SK-N-MC (cell line): ENCODE data around the gene KLK4.
A peak's percentile ranks its signal among the peaks of the same experiment; 100 is the strongest.

ENCODE experiments used
- DNase-seq: peaks from one replicate; pipeline ENCODE4 v3.0.0-alpha.2; 2011; ENCODE audit warnings: low read depth, low spot score
- H3K27ac ChIP-seq: fragments of 200-600 bp; sonication (generic); 2 replicates; pipeline ENCODE4 v1.5.1; 2016; ENCODE audit warnings: mixed run types
- H3K36me3 ChIP-seq: fragments of 200-600 bp; sonication (generic); 2 replicates; pipeline ENCODE4 v1.6.1; 2017; ENCODE audit warnings: antibody characterized with exemption, low read length, mixed read lengths; ENCODE audit not compliant: insufficient read depth
- H3K4me3 ChIP-seq: fragments of 200-600 bp; sonication (generic); 2 replicates; pipeline ENCODE4 v1.5.1; 2016
- H3K9ac ChIP-seq: fragments of 200-600 bp; sonication (generic); 2 replicates; pipeline ENCODE4 v1.8.0; 2017; ENCODE audit warnings: mixed run types, mixed read lengths; ENCODE audit not compliant: insufficient read length
- H3K9me3 ChIP-seq: fragments of 200-600 bp; sonication (generic); 2 replicates; pipeline ENCODE4 v1.6.1; 2017; ENCODE audit warnings: low read depth, mild to moderate bottlenecking, antibody characterized with exemption, low read length, moderate library complexity, mixed read lengths
- EZH2 ChIP-seq: fragments of 200-600 bp; sonication (generic); IDR thresholded peaks from one replicate; pipeline ENCODE4 v1.6.1; 2017; ENCODE audit warnings: antibody characterized with exemption
- FOXP2 ChIP-seq: optimal IDR thresholded peaks from 2 replicates; pipeline ENCODE3; 2011; ENCODE audit warnings: mild to moderate bottlenecking, moderate library complexity; ENCODE audit not compliant: insufficient read depth; ENCODE audit errors: extremely low read length, control extremely low read depth
- POLR2AphosphoS5 ChIP-seq: IDR thresholded peaks from 2 replicates; pipeline ENCODE4 v1.6.1; 2012; ENCODE audit warnings: mild to moderate bottlenecking, low read depth, low read length, borderline replicate concordance

Gene KLK4

DNA sequence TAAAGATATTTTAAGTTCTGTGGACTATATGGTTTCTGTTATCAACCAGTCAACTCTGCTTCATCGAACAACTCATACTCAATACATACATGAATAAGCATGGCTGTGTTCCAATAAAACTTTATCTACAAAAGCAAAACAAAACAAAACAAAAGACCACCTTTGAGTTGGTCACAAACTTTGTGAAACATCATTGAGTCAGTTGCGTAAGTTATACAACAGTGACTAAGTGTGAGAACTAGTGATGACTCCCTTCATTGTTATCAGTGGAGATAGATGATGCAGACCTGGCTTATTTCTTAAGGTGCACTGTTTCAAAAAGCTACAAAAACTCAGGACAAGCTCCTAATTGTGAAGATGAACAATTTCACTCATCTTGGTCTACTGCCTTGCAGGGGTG is 14.5 kb upstream of the KLK4 start:
- TF ChIP-seq FOXP2 (no peak), POLR2AphosphoS5 (no peak), EZH2 (no peak)
- no peaks in the 10 kb centered on the region for H3K9me3 ChIP-seq
- H3K9ac ChIP-seq = no peak overlapping the region
- no peak overlapping the region for H3K27ac ChIP-seq
- H3K36me3 ChIP-seq = no peaks in the 10 kb centered on the region
- no peak for DNase-seq
- H3K4me3 ChIP-seq = no peak overlapping the region

DNA sequence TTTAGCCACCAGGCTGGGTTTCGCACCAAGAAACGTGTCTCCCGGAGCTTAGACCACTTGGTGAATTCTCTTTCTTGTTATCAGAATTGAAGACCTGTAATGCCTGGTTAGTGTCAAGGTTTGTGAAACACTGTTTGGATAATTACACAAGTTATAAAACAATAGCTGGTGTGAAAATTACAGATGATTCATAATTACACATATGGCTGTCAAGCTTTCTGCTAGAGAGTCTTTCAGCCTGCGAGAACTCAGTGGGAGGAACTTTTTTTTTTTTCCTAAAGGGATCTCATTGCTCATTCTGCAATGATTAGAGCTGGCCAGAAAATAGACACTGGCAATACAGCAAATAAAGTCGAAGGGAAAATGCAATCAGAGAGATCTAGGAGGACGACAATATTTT is 13.4 kb upstream of the KLK4 start:
- Histone ChIP-seq H3K9ac (no peak overlapping the region), H3K4me3 (no peak overlapping the region), H3K36me3 (no peaks in the 10 kb centered on the region), H3K9me3 (no peaks in the 10 kb centered on the region), H3K27ac (no peak overlapping the region)
- no peak for DNase-seq
- no peak for TF ChIP-seq EZH2
- TF ChIP-seq POLR2AphosphoS5 = no peak
- TF ChIP-seq FOXP2 = no peak

GRCh38 chr19:50922317-50922853 is 11.2 kb upstream of the KLK4 start:
- H3K9ac ChIP-seq = no peak overlapping the region
- TF ChIP-seq POLR2AphosphoS5 (no peak), EZH2 (no peak), FOXP2 (no peak)

DNA sequence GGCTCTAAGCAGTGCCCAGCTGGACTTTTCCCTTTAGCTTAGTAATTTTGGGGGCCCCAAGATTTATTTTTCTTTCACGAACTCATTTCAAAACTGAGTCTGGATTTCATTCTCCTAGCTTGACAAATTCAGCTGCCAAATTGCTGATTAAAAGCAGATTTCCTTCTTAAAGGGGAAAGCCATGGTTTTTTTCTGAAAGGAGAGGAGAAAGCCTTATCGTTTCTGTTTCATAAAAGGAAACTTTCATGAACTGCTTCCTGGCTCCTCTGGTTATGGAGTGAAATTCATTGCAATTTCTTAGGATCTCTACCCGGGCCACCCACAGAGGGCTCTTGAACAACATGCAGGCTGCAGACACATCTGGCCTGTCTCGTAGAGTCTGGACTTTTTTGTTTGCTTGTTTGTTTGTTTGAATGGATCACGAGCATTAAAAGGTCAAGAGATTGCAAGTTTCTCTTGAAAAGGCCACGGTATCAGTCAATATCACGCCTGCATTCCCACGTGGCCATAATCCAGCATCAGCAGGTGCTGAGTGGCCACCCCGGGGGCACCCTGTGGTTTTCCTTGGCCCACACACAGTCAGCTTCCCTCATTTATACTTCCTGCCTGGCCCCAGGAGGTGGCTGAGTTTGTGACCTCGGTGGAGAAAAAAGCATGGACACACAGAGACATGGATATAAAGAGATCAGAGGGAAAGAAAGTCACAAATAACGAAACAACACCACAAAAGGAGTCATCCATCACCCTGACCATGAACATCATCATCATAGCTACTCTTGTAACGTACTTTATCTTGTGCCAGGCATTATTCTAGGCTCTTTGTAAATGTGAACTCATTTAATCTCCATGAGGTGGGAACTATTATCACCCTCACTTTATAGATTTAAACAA is 10.5 kb upstream of the KLK4 start:
- no peaks in the 10 kb centered on the region for H3K9me3 ChIP-seq
- no peak for TF ChIP-seq POLR2AphosphoS5
- no peak for TF ChIP-seq FOXP2
- no peak for TF ChIP-seq EZH2
- H3K4me3 ChIP-seq = peak overlapping the region; percentile 69
- DNase-seq = no peak
- H3K27ac ChIP-seq = peak overlapping the region; percentile 76
- H3K36me3 ChIP-seq = no peaks in the 10 kb centered on the region
- H3K9ac ChIP-seq = peak overlapping the region; percentile 48

More at GRCh38 chr19:50922317-50922853, 11.2 kb upstream of the KLK4 start:
- no peak overlapping the region for H3K27ac ChIP-seq
- H3K9me3 ChIP-seq = no peaks in the 10 kb centered on the region
- peak overlapping the region; percentile 69 for H3K4me3 ChIP-seq
- peak; percentile 52 for DNase-seq
- H3K36me3 ChIP-seq = no peaks in the 10 kb centered on the region

GRCh38 chr19:50916069-50916468 is 4.9 kb upstream of the KLK4 start:
- TF ChIP-seq EZH2 (no peak), POLR2AphosphoS5 (no peak), FOXP2 (no peak)
- Histone ChIP-seq H3K36me3 (no peaks in the 10 kb centered on the region), H3K9me3 (no peaks in the 10 kb centered on the region), H3K9ac (no peak overlapping the region), H3K27ac (no peak overlapping the region), H3K4me3 (no peak overlapping the region)
- DNase-seq = no peak

DNA sequence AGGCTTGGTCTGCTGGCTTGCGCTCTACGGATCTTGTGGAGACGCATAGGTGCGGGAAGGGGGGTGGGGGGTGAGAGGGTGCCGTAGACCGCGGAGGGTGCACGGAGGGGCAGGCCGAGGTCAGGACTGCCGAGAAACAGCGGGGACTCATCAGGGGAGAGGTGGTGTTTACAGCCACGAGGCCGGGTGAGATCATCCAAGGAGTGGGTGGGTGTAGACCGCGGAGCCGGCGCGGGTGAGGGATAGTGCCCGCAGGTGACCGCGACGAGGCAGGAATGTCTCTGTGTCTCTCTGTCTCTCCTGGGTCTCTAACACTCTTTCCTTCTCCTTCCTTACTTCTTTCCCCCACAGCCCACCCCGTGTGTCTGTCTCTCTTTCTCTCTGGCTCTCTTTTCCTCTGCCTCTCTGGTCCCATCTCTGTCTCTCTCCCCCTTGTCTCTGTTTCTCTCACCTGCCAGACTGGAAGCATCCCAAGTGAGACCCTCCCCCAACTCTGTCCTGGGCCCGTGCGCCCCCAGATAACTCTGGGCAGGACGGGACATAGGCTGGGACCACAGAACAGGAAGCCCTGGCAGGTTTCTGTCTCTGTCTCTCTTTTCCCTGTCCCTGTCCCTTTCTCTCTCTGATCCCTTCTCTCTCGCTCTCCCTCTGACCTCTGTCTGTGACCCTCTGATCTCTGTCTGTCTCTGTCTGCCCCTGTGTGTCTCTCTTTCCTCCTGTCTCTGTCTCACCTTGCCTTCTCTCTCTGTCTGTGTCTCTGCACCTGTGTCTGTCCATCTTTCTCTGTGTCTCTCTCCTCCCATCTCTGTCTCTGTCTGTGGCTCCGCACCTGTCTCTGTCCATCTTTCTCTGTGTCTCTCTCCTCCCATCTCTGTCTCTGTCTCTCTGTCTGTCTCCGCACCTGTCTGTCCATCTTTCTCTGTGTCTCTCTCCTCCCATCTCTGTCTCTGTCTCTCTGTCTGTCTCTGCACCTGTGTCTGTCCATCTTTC is 1.8 kb upstream of the KLK4 start:
- Histone ChIP-seq H3K4me3 (no peak overlapping the region), H3K36me3 (no peaks in the 10 kb centered on the region), H3K9ac (no peak overlapping the region), H3K27ac (no peak overlapping the region), H3K9me3 (no peaks in the 10 kb centered on the region)
- no peak for DNase-seq
- TF ChIP-seq FOXP2 = no peak
- no peak for TF ChIP-seq POLR2AphosphoS5

GRCh38 chr19:50912102-50912599 is 956 bp upstream of the KLK4 start:
- no peak overlapping the region for H3K4me3 ChIP-seq
- TF ChIP-seq EZH2 (no peak), POLR2AphosphoS5 (no peak), FOXP2 (no peak)
- DNase-seq = no peak
- H3K36me3 ChIP-seq = no peaks in the 10 kb centered on the region
- no peak overlapping the region for H3K27ac ChIP-seq
- no peaks in the 10 kb centered on the region for H3K9me3 ChIP-seq
- no peak overlapping the region for H3K9ac ChIP-seq

GRCh38 chr19:50910722-50911121 is 473 bp downstream of the KLK4 start:
- TF ChIP-seq FOXP2 (no peak), EZH2 (no peak), POLR2AphosphoS5 (no peak)
- H3K9ac ChIP-seq = no peak overlapping the region

More at GRCh38 chr19:50910722-50911121, 473 bp downstream of the KLK4 start:
- DNase-seq = no peak
- H3K36me3 ChIP-seq = no peaks in the 10 kb centered on the region
- no peak overlapping the region for H3K27ac ChIP-seq
- H3K9me3 ChIP-seq = no peaks in the 10 kb centered on the region
- no peak overlapping the region for H3K4me3 ChIP-seq
